ENCODE results near the gene SOD1.

The SOD1 gene

GRCh38 chr21:31698461-31698860, 39.0 kb downstream of the SOD1 start:
- Histone ChIP-seq H3K36me3 (ENCODE audit: control insufficient read depth in 1 of 2, insufficient read depth in 2 of 2, low read length in 2 of 2) (peaks cover 31 to 77% of the 10 kb centered on the region in 2 donors), H3K9ac (ENCODE audit: low read depth in 1 of 2, low read length in 2 of 2) (no peak overlapping the region), H3K9me3 (ENCODE audit: control insufficient read depth in 1 of 2, low read length in 2 of 2) (no peaks in the 10 kb centered on the region), H3K4me3 (ENCODE audit: low read depth in 1 of 2, low read length in 2 of 2) (no peak overlapping the region), H3K4me1 (ENCODE audit: control insufficient read depth in 1 of 2, insufficient read depth in 2 of 2, low read length in 2 of 2) (no peaks in the 10 kb centered on the region), H3K27ac (ENCODE audit: low read depth, low read length) (no peak overlapping the region), H3K27me3 (ENCODE audit: control insufficient read depth in 1 of 2, insufficient read depth in 2 of 2, low read length in 2 of 2) (no peaks in the 10 kb centered on the region)

GRCh38 chr21:31700040-31700439, 40.5 kb downstream of the SOD1 start:
- H3K4me1 ChIP-seq (ENCODE audit: control insufficient read depth in 1 of 2, insufficient read depth in 2 of 2, low read length in 2 of 2): no peaks in the 10 kb centered on the region
- no peaks in the 10 kb centered on the region for H3K9me3 ChIP-seq (ENCODE audit: control insufficient read depth in 1 of 2, low read length in 2 of 2)
- H3K27ac ChIP-seq (ENCODE audit: low read depth, low read length): no peak overlapping the region
- no peak overlapping the region for H3K4me3 ChIP-seq (ENCODE audit: low read depth in 1 of 2, low read length in 2 of 2)
- no peak overlapping the region for H3K9ac ChIP-seq (ENCODE audit: low read depth in 1 of 2, low read length in 2 of 2)
- H3K27me3 ChIP-seq (ENCODE audit: control insufficient read depth in 1 of 2, insufficient read depth in 2 of 2, low read length in 2 of 2): no peaks in the 10 kb centered on the region
- peaks cover 26 to 69% of the 10 kb centered on the region in 2 donors for H3K36me3 ChIP-seq (ENCODE audit: control insufficient read depth in 1 of 2, insufficient read depth in 2 of 2, low read length in 2 of 2)

- H3K9ac ChIP-seq (ENCODE audit: low read depth in 1 of 2, low read length in 2 of 2): no peak overlapping the region
- H3K4me3 ChIP-seq (ENCODE audit: low read depth in 1 of 2, low read length in 2 of 2): no peak overlapping the region
- no peak overlapping the region for H3K27ac ChIP-seq (ENCODE audit: low read depth, low read length)
- H3K9me3 ChIP-seq (ENCODE audit: control insufficient read depth in 1 of 2, low read length in 2 of 2): no peaks in the 10 kb centered on the region
- no peaks in the 10 kb centered on the region for H3K27me3 ChIP-seq (ENCODE audit: control insufficient read depth in 1 of 2, insufficient read depth in 2 of 2, low read length in 2 of 2)
- peaks cover 0 to 3% of the 10 kb centered on the region in 2 donors for H3K4me1 ChIP-seq (ENCODE audit: control insufficient read depth in 1 of 2, insufficient read depth in 2 of 2, low read length in 2 of 2)
- H3K36me3 ChIP-seq (ENCODE audit: control insufficient read depth in 1 of 2, insufficient read depth in 2 of 2, low read length in 2 of 2): peaks cover 6 to 20% of the 10 kb centered on the region in 2 donors
Observed at GRCh38 chr21:31706562-31706961, 47.1 kb downstream of the SOD1 start.

GRCh38 chr21:31707499-31707898, 48.0 kb downstream of the SOD1 start:
- H3K4me1 ChIP-seq (ENCODE audit: control insufficient read depth in 1 of 2, insufficient read depth in 2 of 2, low read length in 2 of 2): peaks cover 0 to 3% of the 10 kb centered on the region in 2 donors
- H3K4me3 ChIP-seq (ENCODE audit: low read depth in 1 of 2, low read length in 2 of 2): no peak overlapping the region
- H3K9me3 ChIP-seq (ENCODE audit: control insufficient read depth in 1 of 2, low read length in 2 of 2): no peaks in the 10 kb centered on the region
- H3K9ac ChIP-seq (ENCODE audit: low read depth in 1 of 2, low read length in 2 of 2): no peak overlapping the region
- no peaks in the 10 kb centered on the region for H3K27me3 ChIP-seq (ENCODE audit: control insufficient read depth in 1 of 2, insufficient read depth in 2 of 2, low read length in 2 of 2)
- H3K27ac ChIP-seq (ENCODE audit: low read depth, low read length): no peak overlapping the region
- peaks cover 0 to 14% of the 10 kb centered on the region in 2 donors for H3K36me3 ChIP-seq (ENCODE audit: control insufficient read depth in 1 of 2, insufficient read depth in 2 of 2, low read length in 2 of 2)

- peaks cover 0 to 3% of the 10 kb centered on the region in 2 donors for H3K4me1 ChIP-seq (ENCODE audit: control insufficient read depth in 1 of 2, insufficient read depth in 2 of 2, low read length in 2 of 2)
- no peaks in the 10 kb centered on the region for H3K9me3 ChIP-seq (ENCODE audit: control insufficient read depth in 1 of 2, low read length in 2 of 2)
- no peaks in the 10 kb centered on the region for H3K27me3 ChIP-seq (ENCODE audit: control insufficient read depth in 1 of 2, insufficient read depth in 2 of 2, low read length in 2 of 2)
- H3K27ac ChIP-seq (ENCODE audit: low read depth, low read length): no peak overlapping the region
- H3K9ac ChIP-seq (ENCODE audit: low read depth in 1 of 2, low read length in 2 of 2): no peak overlapping the region
- H3K36me3 ChIP-seq (ENCODE audit: control insufficient read depth in 1 of 2, insufficient read depth in 2 of 2, low read length in 2 of 2): peaks cover 0 to 6% of the 10 kb centered on the region in 2 donors
- H3K4me3 ChIP-seq (ENCODE audit: low read depth in 1 of 2, low read length in 2 of 2): no peak overlapping the region
Observed at GRCh38 chr21:31708541-31708940, 49.0 kb downstream of the SOD1 start.

- no peak overlapping the region for H3K27ac ChIP-seq (ENCODE audit: low read depth, low read length)
- no peak overlapping the region for H3K4me3 ChIP-seq (ENCODE audit: low read depth in 1 of 2, low read length in 2 of 2)
- peaks cover 0 to 3% of the 10 kb centered on the region in 2 donors for H3K4me1 ChIP-seq (ENCODE audit: control insufficient read depth in 1 of 2, insufficient read depth in 2 of 2, low read length in 2 of 2)
- H3K36me3 ChIP-seq (ENCODE audit: control insufficient read depth in 1 of 2, insufficient read depth in 2 of 2, low read length in 2 of 2): no peaks in the 10 kb centered on the region
- no peaks in the 10 kb centered on the region for H3K27me3 ChIP-seq (ENCODE audit: control insufficient read depth in 1 of 2, insufficient read depth in 2 of 2, low read length in 2 of 2)
- H3K9me3 ChIP-seq (ENCODE audit: control insufficient read depth in 1 of 2, low read length in 2 of 2): no peaks in the 10 kb centered on the region
- H3K9ac ChIP-seq (ENCODE audit: low read depth in 1 of 2, low read length in 2 of 2): no peak overlapping the region
Observed at GRCh38 chr21:31710586-31710985, 51.1 kb downstream of the SOD1 start.

- Histone ChIP-seq H3K9me3 (ENCODE audit: control insufficient read depth in 1 of 2, low read length in 2 of 2) (no peaks in the 10 kb centered on the region), H3K4me3 (ENCODE audit: low read depth in 1 of 2, low read length in 2 of 2) (no peak overlapping the region), H3K36me3 (ENCODE audit: control insufficient read depth in 1 of 2, insufficient read depth in 2 of 2, low read length in 2 of 2) (no peaks in the 10 kb centered on the region), H3K27ac (ENCODE audit: low read depth, low read length) (no peak overlapping the region), H3K27me3 (ENCODE audit: control insufficient read depth in 1 of 2, insufficient read depth in 2 of 2, low read length in 2 of 2) (no peaks in the 10 kb centered on the region), H3K9ac (ENCODE audit: low read depth in 1 of 2, low read length in 2 of 2) (no peak overlapping the region), H3K4me1 (ENCODE audit: control insufficient read depth in 1 of 2, insufficient read depth in 2 of 2, low read length in 2 of 2) (peaks cover 0 to 3% of the 10 kb centered on the region in 2 donors)
Observed at GRCh38 chr21:31711326-31711725, 51.8 kb downstream of the SOD1 start.

GRCh38 chr21:31711745-31712285, 52.3 kb downstream of the SOD1 start:
- H3K4me3 ChIP-seq (ENCODE audit: low read depth in 1 of 2, low read length in 2 of 2): no peak overlapping the region
- H3K4me1 ChIP-seq (ENCODE audit: control insufficient read depth in 1 of 2, insufficient read depth in 2 of 2, low read length in 2 of 2): peaks cover 0 to 3% of the 10 kb centered on the region in 2 donors
- H3K36me3 ChIP-seq (ENCODE audit: control insufficient read depth in 1 of 2, insufficient read depth in 2 of 2, low read length in 2 of 2): no peaks in the 10 kb centered on the region
- no peaks in the 10 kb centered on the region for H3K27me3 ChIP-seq (ENCODE audit: control insufficient read depth in 1 of 2, insufficient read depth in 2 of 2, low read length in 2 of 2)
- H3K9me3 ChIP-seq (ENCODE audit: control insufficient read depth in 1 of 2, low read length in 2 of 2): no peaks in the 10 kb centered on the region
- H3K9ac ChIP-seq (ENCODE audit: low read depth in 1 of 2, low read length in 2 of 2): no peak overlapping the region
- H3K27ac ChIP-seq (ENCODE audit: low read depth, low read length): no peak overlapping the region

GRCh38 chr21:31713115-31713514, 53.6 kb downstream of the SOD1 start:
- no peak overlapping the region for H3K4me3 ChIP-seq (ENCODE audit: low read depth in 1 of 2, low read length in 2 of 2)
- no peak overlapping the region for H3K9ac ChIP-seq (ENCODE audit: low read depth in 1 of 2, low read length in 2 of 2)
- H3K36me3 ChIP-seq (ENCODE audit: control insufficient read depth in 1 of 2, insufficient read depth in 2 of 2, low read length in 2 of 2): no peaks in the 10 kb centered on the region
- H3K4me1 ChIP-seq (ENCODE audit: control insufficient read depth in 1 of 2, insufficient read depth in 2 of 2, low read length in 2 of 2): peaks cover 0 to 3% of the 10 kb centered on the region in 2 donors
- H3K27ac ChIP-seq (ENCODE audit: low read depth, low read length): no peak overlapping the region
- no peaks in the 10 kb centered on the region for H3K27me3 ChIP-seq (ENCODE audit: control insufficient read depth in 1 of 2, insufficient read depth in 2 of 2, low read length in 2 of 2)
- no peaks in the 10 kb centered on the region for H3K9me3 ChIP-seq (ENCODE audit: control insufficient read depth in 1 of 2, low read length in 2 of 2)

GRCh38 chr21:31713973-31714740, 54.7 kb downstream of the SOD1 start:
- H3K4me3 ChIP-seq (ENCODE audit: low read depth in 1 of 2, low read length in 2 of 2): no peak overlapping the region
- H3K27ac ChIP-seq (ENCODE audit: low read depth, low read length): no peak overlapping the region
- no peaks in the 10 kb centered on the region for H3K36me3 ChIP-seq (ENCODE audit: control insufficient read depth in 1 of 2, insufficient read depth in 2 of 2, low read length in 2 of 2)
- no peaks in the 10 kb centered on the region for H3K9me3 ChIP-seq (ENCODE audit: control insufficient read depth in 1 of 2, low read length in 2 of 2)
- H3K27me3 ChIP-seq (ENCODE audit: control insufficient read depth in 1 of 2, insufficient read depth in 2 of 2, low read length in 2 of 2): no peaks in the 10 kb centered on the region
- no peak overlapping the region for H3K9ac ChIP-seq (ENCODE audit: low read depth in 1 of 2, low read length in 2 of 2)
- peaks cover 0 to 3% of the 10 kb centered on the region in 2 donors for H3K4me1 ChIP-seq (ENCODE audit: control insufficient read depth in 1 of 2, insufficient read depth in 2 of 2, low read length in 2 of 2)
